HCEC 1CT (cell line): Measurements from ENCODE around the gene TRNT1.

Experiments
- DNase-seq: peaks from one replicate; pipeline ENCODE4 v3.0.0-alpha.2; 2017

TRNT1 gene

GRCh38 chr3:3113042-3113709 is 13.6 kb upstream of the TRNT1 start:
- no peak for DNase-seq

- no peak for DNase-seq
These were observed 9.1 kb upstream of the TRNT1 start for GRCh38 chr3:3117651-3118050.

GRCh38 chr3:3119393-3119851 is 7.3 kb upstream of the TRNT1 start:
- no peak for DNase-seq

GRCh38 chr3:3125977-3126376 is 763 bp upstream of the TRNT1 start:
- no peak for DNase-seq

- no peak for DNase-seq
These were observed 781 bp downstream of the TRNT1 start for GRCh38 chr3:3127432-3128010.

GRCh38 chr3:3129579-3129978 is 2.8 kb downstream of the TRNT1 start:
- DNase-seq = no peak

GRCh38 chr3:3133500-3133899 is 6.8 kb downstream of the TRNT1 start:
- DNase-seq = no peak

- peak; percentile 52 for DNase-seq
These were observed 8.2 kb downstream of the TRNT1 start for GRCh38 chr3:3134750-3135448.

GRCh38 chr3:3137526-3137925 is 10.8 kb downstream of the TRNT1 start:
- DNase-seq = no peak

GRCh38 chr3:3141939-3142338 is 15.2 kb downstream of the TRNT1 start:
- DNase-seq = no peak

GRCh38 chr3:3145831-3146230 is 19.1 kb downstream of the TRNT1 start:
- DNase-seq = no peak

GRCh38 chr3:3149560-3149959 is 22.8 kb downstream of the TRNT1 start:
- no peak for DNase-seq

- DNase-seq = no peak
These were observed 24.8 kb downstream of the TRNT1 start for GRCh38 chr3:3151513-3151912.

- no peak for DNase-seq
These were observed 28.3 kb downstream of the TRNT1 start for GRCh38 chr3:3154879-3155610.

GRCh38 chr3:3157484-3157883 is 30.7 kb downstream of the TRNT1 start:
- DNase-seq = no peak

GRCh38 chr3:3160826-3161225 is 34.1 kb downstream of the TRNT1 start:
- no peak for DNase-seq

- no peak for DNase-seq
These were observed 38.5 kb downstream of the TRNT1 start for GRCh38 chr3:3165241-3165640.

- no peak for DNase-seq
These were observed 38.9 kb downstream of the TRNT1 start for GRCh38 chr3:3165650-3166049.

- DNase-seq = peak; percentile 15
These were observed 44.3 kb downstream of the TRNT1 start for GRCh38 chr3:3170998-3171397.

GRCh38 chr3:3172627-3173026 is 45.9 kb downstream of the TRNT1 start:
- no peak for DNase-seq

GRCh38 chr3:3177861-3178497 is 51.2 kb downstream of the TRNT1 start:
- no peak for DNase-seq

- no peak for DNase-seq
These were observed 52.0 kb downstream of the TRNT1 start for GRCh38 chr3:3178498-3179328.
